ENCODE measurements around the gene SLC35D3.
"Not testable (repeated sequence)": the region's sequence is repeated elsewhere in the genome, so short reads cannot be mapped to it uniquely, and the experiment has no call there.

SLC35D3 gene

GRCh38 chr6:136921936-136922684, at the start of gene SLC35D3:
SLC35D3 (plus strand) TSS chr6:136922301; CDS start chr6:136922429, 128 bp downstream.
- no peak for DNase-seq (ENCODE audit: low read depth in 2 of 2)

- DNase-seq (ENCODE audit: low read depth in 2 of 2) = no peak
Observed at GRCh38 chr6:136873748-136874147, 48.4 kb upstream of the SLC35D3 start.

GRCh38 chr6:136876469-136876868, 45.6 kb upstream of the SLC35D3 start:
- not testable (repeated sequence) for DNase-seq (ENCODE audit: low read depth in 2 of 2)

- no peak for DNase-seq (ENCODE audit: low read depth in 2 of 2)
Observed at GRCh38 chr6:136880748-136881460, 41.2 kb upstream of the SLC35D3 start.

- no peak for DNase-seq (ENCODE audit: low read depth in 2 of 2)
Observed at GRCh38 chr6:136886091-136886490, 36.0 kb upstream of the SLC35D3 start.

- no peak for DNase-seq (ENCODE audit: low read depth in 2 of 2)
Observed at GRCh38 chr6:136887953-136888352, 34.1 kb upstream of the SLC35D3 start.

- no peak for DNase-seq (ENCODE audit: low read depth in 2 of 2)
Observed at GRCh38 chr6:136889271-136890193, 32.6 kb upstream of the SLC35D3 start.

GRCh38 chr6:136890194-136890839, 31.8 kb upstream of the SLC35D3 start:
- DNase-seq (ENCODE audit: low read depth in 2 of 2) = no peak

GRCh38 chr6:136890986-136891385, 31.1 kb upstream of the SLC35D3 start:
- no peak for DNase-seq (ENCODE audit: low read depth in 2 of 2)

- no peak for DNase-seq (ENCODE audit: low read depth in 2 of 2)
Observed at GRCh38 chr6:136893187-136893586, 28.9 kb upstream of the SLC35D3 start.

- no peak for DNase-seq (ENCODE audit: low read depth in 2 of 2)
Observed at GRCh38 chr6:136895901-136896300, 26.2 kb upstream of the SLC35D3 start.

GRCh38 chr6:136897071-136897470, 25.0 kb upstream of the SLC35D3 start:
- DNase-seq (ENCODE audit: low read depth in 2 of 2) = no peak

GRCh38 chr6:136901212-136901784, 20.8 kb upstream of the SLC35D3 start:
- no peak for DNase-seq (ENCODE audit: low read depth in 2 of 2)

- DNase-seq (ENCODE audit: low read depth in 2 of 2) = not testable (repeated sequence)
Observed at GRCh38 chr6:136904477-136904876, 17.6 kb upstream of the SLC35D3 start.

- DNase-seq (ENCODE audit: low read depth in 2 of 2) = no peak
Observed at GRCh38 chr6:136914947-136915346, 7.2 kb upstream of the SLC35D3 start.

- no peak for DNase-seq (ENCODE audit: low read depth in 2 of 2)
Observed at GRCh38 chr6:136918706-136919105, 3.4 kb upstream of the SLC35D3 start.

GRCh38 chr6:136920216-136920615, 1.9 kb upstream of the SLC35D3 start:
- no peak for DNase-seq (ENCODE audit: low read depth in 2 of 2)

- no peak for DNase-seq (ENCODE audit: low read depth in 2 of 2)
Observed at GRCh38 chr6:136920671-136921380, 1.3 kb upstream of the SLC35D3 start.

- no peak for DNase-seq (ENCODE audit: low read depth in 2 of 2)
Observed at GRCh38 chr6:136921381-136921935, 643 bp upstream of the SLC35D3 start.

- no peak for DNase-seq (ENCODE audit: low read depth in 2 of 2)
Observed at GRCh38 chr6:136922685-136923006, 545 bp downstream of the SLC35D3 start.
